K562 (cell line): ENCODE results near the gene DDAH1. TPM values are rescaled to one million over a fixed set of nuclear protein-coding genes. Genes with fewer than 3 reads are reported as not detected.

Experiments used
- ATAC-seq: fragments of 200-7000 bp; cut with Tn5 transposase; 3 replicates; pipeline ENCODE4 v1.9.1; 2020; ENCODE audit warnings: moderate library complexity
- BruUV-seq: library from RNA; stranded (reverse); fragments of 400-500 nt; replicated peaks from 2 replicates; lab custom pipeline; 2021; lab: Mats Ljungman, UMichigan
- CTCF ChIA-PET: fragments of 300-600 bp; formaldehyde crosslinking; extraction: SDS; loops from one replicate; lab custom pipeline; 2021; ENCODE audit warnings: low intra/inter-chr PET ratio; lab: Yijun Ruan, JAX
- POLR2A ChIA-PET: fragments of 300-600, 350-650 bp; sonication (Branson Sonifier 250); formaldehyde crosslinking; extraction: SDS; loops from one replicate; lab custom pipeline; 2021; ENCODE audit warnings: antibody characterized with exemption, inconsistent platforms; lab: Yijun Ruan, JAX
- DNase-seq, 4 experiments: peaks; one replicate each; pipeline versions ENCODE4 v3.0.0 to v3.0.0-alpha.2; 2011 to 2018; ENCODE audit warnings: low spot score in 3 of 4, mixed read lengths in 3 of 4; ENCODE audit errors: extremely low read depth in 1 of 4
- FAIRE-seq: peaks from 2 replicates; lab custom pipeline; 2011; peaks lifted over from hg19 to GRCh38; lab: Jason Lieb, UNC
- H2AFZ ChIP-seq: 2 replicates; pipeline ENCODE4 v1.6.0; 2011; ENCODE audit warnings: low read depth, low read length, control low read depth, inconsistent platforms
- H3K27ac ChIP-seq: fragments of 200-600 bp; 3 replicates; pipeline ENCODE4 v1.8.0; 2011; ENCODE audit warnings: low read depth, mild to moderate bottlenecking, control low read depth, inconsistent platforms, low read length, moderate library complexity, mixed read lengths; ENCODE audit errors: extremely low read depth
- H3K27me3 ChIP-seq, 2 experiments: fragments of 300-600 bp in 1 of 2; 2 replicates in 1 of 2; 3 replicates in 1 of 2; pipeline versions ENCODE4 v1.6.0 to v1.8.0; 2011; ENCODE audit warnings: inconsistent platforms in 2 of 2, low read length in 2 of 2, mild to moderate bottlenecking in 1 of 2, mixed read lengths in 1 of 2, moderate library complexity in 1 of 2; ENCODE audit not compliant: control insufficient read depth in 2 of 2, insufficient read depth in 2 of 2
- H3K36me3 ChIP-seq: fragments of 300-600 bp; 3 replicates; pipeline ENCODE4 v1.8.0; 2011; ENCODE audit warnings: mild to moderate bottlenecking, low read length, inconsistent platforms; ENCODE audit not compliant: control insufficient read depth, insufficient read depth
- H3K4me1 ChIP-seq, 2 experiments: fragments of 200-600 bp in 1 of 2; replicated peaks in 1 of 2; 2 replicates in 1 of 2; 3 replicates in 1 of 2; pipeline versions ENCODE4 v1.5.1 to v1.8.0; 2011; ENCODE audit warnings: inconsistent platforms in 2 of 2, low read length in 2 of 2, mild to moderate bottlenecking in 1 of 2, mixed read lengths in 1 of 2, moderate library complexity in 1 of 2; ENCODE audit not compliant: control insufficient read depth in 2 of 2, insufficient read depth in 2 of 2
- H3K4me2 ChIP-seq: 2 replicates; pipeline ENCODE4 v1.6.1; 2011; ENCODE audit warnings: low read length, control low read depth, inconsistent platforms, mixed read lengths; ENCODE audit not compliant: insufficient read depth
- H3K4me3 ChIP-seq: fragments of 200-600 bp; sonication (generic), shearing (Covaris generic); 2 replicates; pipeline ENCODE4 v1.5.1; 2016; ENCODE audit warnings: control low read depth, inconsistent platforms
- H3K79me2 ChIP-seq: fragments of 200-600 bp; 3 replicates; pipeline ENCODE4 v1.8.0; 2011; ENCODE audit warnings: low read length, inconsistent platforms; ENCODE audit not compliant: control insufficient read depth, insufficient read depth
- H3K9ac ChIP-seq, 2 experiments: 2 replicates each; pipeline versions ENCODE4 v1.6.0 to v1.6.1; 2011; ENCODE audit warnings: low read depth in 2 of 2, low read length in 2 of 2, control low read depth in 1 of 2, inconsistent platforms in 1 of 2, mild to moderate bottlenecking in 1 of 2, mixed read lengths in 1 of 2; ENCODE audit not compliant: insufficient read depth in 1 of 2
- H3K9me1 ChIP-seq: one replicate; pipeline ENCODE4 v1.6.0; 2011; ENCODE audit warnings: inconsistent platforms, mild to moderate bottlenecking, low read length, moderate library complexity; ENCODE audit not compliant: control insufficient read depth, insufficient read depth
- H3K9me3 ChIP-seq: replicated peaks from 2 replicates; pipeline ENCODE4 v1.5.1; 2011; ENCODE audit warnings: low read depth, low read length, inconsistent platforms; ENCODE audit not compliant: control insufficient read depth, insufficient read depth
- H4K20me1 ChIP-seq: replicated peaks from 2 replicates; pipeline ENCODE4 v1.6.1; 2011; ENCODE audit warnings: low read length, inconsistent platforms, mixed read lengths; ENCODE audit not compliant: control insufficient read depth, insufficient read depth
- SP2 ChIP-seq: IDR thresholded peaks from 2 replicates; pipeline ENCODE4 v1.6.1; 2011; ENCODE audit warnings: mild to moderate bottlenecking, low read depth, low read length, moderate library complexity; ENCODE audit not compliant: poor library complexity, severe bottlenecking; ENCODE audit errors: extremely low read depth
- TCFL5 ChIP-seq: fragments of 250-450 bp; sonication (Bioruptor Pico); conservative IDR thresholded peaks from 2 replicates; pipeline ENCODE4 v1.6.1; 2021; ENCODE audit warnings: mild to moderate bottlenecking, moderate library complexity, matching md5 sums
- ZC3H4 ChIP-seq: sonication (generic); formaldehyde crosslinking; IDR thresholded peaks from 2 replicates; pipeline ENCODE4 v1.9.0; 2021; ENCODE audit warnings: missing genetic modification reagents, borderline replicate concordance
- ZFX ChIP-seq: sonication (generic); formaldehyde crosslinking; IDR thresholded peaks from 2 replicates; pipeline ENCODE4 v1.8.0; 2022; ENCODE audit warnings: mild to moderate bottlenecking, missing genetic modification reagents, moderate library complexity
- WGBS: fragments of 100-300 bp; shearing (Covaris generic); methylation state at CpG from one replicate; pipeline ENCODE4 v1.1.6; 2016; ENCODE audit warnings: low coverage, mixed read lengths; ENCODE audit not compliant: insufficient coverage; ENCODE audit errors: missing lambda C conversion rate; 5-methylcytosine and 5-hydroxymethylcytosine counted together
- in situ Hi-C: fragments of 300-500 bp; cut with MboI; formaldehyde crosslinking; loops from 4 replicates; pipeline ENCODE4 v1.15.0; 2018; ENCODE audit warnings: inconsistent platforms, mixed read lengths
- intact Hi-C: fragments of 100-400 bp; cut with micrococcal nuclease; formaldehyde crosslinking; loops from 2 replicates; pipeline ENCODE4 v1.14.2; 2022
- polyA plus RNA-seq, 8 experiments: library from polyadenylated mRNA; depleted of rRNA in 4 of 8; stranded (reverse) in 5 of 8; unstranded in 3 of 8; fragments of >200 nt; fragmentation: Nextera tagmentation in 2 of 8; fragmentation: Illumina TruSeq in 1 of 8; extraction: Ambion mirVana in 2 of 8; extraction: Trizol in 1 of 8; gene quantifications; 2 replicates each; pipeline versions ENCODE4 v1.2.1 to v1.2.3, GENCODE V29; 2011 to 2014; ENCODE audit warnings: inconsistent platforms in 1 of 8, missing spikeins in 1 of 8
- total RNA-seq, 7 experiments: library from RNA; depleted of rRNA in 6 of 7; stranded (reverse); fragments of >200 nt in 6 of 7; fragmentation: Illumina TruSeq in 2 of 7; extraction: Trizol in 2 of 7; gene quantifications; 2 replicates each; pipeline versions ENCODE4 v1.2.1 to v1.2.3, GENCODE V29; 2011 to 2021; ENCODE audit warnings: low replicate concordance in 1 of 7
- TF ChIP-seq, protein P1 (sequence below): sonication (generic); formaldehyde crosslinking; IDR thresholded peaks from 2 replicates; pipeline ENCODE4 v1.8.0; 2023; ENCODE audit warnings: missing genetic modification reagents, mild to moderate bottlenecking, borderline replicate concordance

The DDAH1 gene
- total and polyA plus RNA-seq, 9 of the 15 experiments (the other 6 are each of a cell fraction or from before 2014, with no cell fraction given): 0.04 to 0.24 (median 0.10) TPM

DNA sequence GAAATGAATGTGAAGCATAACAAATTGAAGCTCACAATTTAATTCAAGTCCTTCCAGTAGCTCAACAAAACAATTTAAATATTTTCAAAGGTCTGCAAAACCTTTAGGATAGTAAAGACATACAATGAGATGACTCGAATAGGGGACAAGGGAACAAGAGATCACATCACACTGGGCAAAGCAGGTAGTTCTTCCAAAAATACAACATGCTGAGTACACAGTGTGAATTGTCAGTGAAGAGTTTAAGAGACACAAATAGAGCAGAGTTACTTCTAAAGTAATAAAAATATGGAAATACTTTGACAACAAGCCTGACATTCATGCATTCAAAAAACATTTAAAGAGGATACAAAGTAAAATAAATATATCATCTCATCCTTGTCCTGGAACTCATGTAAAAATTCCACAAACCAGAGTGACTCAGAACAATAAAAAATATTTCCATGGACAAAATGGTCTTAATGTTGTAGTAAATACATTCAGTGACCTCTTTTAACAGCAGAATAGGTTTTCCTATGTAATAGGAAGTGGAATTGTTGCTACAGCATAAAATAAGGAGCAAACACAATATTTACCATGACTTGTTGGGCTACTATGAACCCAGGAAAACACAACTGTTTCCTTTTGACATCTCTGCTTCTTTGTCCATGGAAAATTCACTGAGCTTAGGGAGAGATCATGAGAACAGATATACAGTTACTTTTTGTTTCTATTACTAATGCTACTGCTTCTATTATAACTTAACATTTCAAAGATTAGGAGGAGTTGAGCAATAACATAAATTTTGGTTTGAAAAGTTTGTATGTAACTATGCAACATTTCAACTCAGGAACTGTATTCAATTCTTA, 104.9 kb downstream of the DDAH1 start:
- 0% methylated on average over 1 of the region's 1 CpG for WGBS
- no TSS peak for BruUV-seq
- no peak overlapping the region for H3K9ac ChIP-seq

More for the DNA sequence above, 104.9 kb downstream of the DDAH1 start:
- TF ChIP-seq TCFL5: no peak
- TF ChIP-seq ZC3H4 (CRISPR knock-in tag): no peak
- no peak for TF ChIP-seq SP2
- TF ChIP-seq, protein P1, sequence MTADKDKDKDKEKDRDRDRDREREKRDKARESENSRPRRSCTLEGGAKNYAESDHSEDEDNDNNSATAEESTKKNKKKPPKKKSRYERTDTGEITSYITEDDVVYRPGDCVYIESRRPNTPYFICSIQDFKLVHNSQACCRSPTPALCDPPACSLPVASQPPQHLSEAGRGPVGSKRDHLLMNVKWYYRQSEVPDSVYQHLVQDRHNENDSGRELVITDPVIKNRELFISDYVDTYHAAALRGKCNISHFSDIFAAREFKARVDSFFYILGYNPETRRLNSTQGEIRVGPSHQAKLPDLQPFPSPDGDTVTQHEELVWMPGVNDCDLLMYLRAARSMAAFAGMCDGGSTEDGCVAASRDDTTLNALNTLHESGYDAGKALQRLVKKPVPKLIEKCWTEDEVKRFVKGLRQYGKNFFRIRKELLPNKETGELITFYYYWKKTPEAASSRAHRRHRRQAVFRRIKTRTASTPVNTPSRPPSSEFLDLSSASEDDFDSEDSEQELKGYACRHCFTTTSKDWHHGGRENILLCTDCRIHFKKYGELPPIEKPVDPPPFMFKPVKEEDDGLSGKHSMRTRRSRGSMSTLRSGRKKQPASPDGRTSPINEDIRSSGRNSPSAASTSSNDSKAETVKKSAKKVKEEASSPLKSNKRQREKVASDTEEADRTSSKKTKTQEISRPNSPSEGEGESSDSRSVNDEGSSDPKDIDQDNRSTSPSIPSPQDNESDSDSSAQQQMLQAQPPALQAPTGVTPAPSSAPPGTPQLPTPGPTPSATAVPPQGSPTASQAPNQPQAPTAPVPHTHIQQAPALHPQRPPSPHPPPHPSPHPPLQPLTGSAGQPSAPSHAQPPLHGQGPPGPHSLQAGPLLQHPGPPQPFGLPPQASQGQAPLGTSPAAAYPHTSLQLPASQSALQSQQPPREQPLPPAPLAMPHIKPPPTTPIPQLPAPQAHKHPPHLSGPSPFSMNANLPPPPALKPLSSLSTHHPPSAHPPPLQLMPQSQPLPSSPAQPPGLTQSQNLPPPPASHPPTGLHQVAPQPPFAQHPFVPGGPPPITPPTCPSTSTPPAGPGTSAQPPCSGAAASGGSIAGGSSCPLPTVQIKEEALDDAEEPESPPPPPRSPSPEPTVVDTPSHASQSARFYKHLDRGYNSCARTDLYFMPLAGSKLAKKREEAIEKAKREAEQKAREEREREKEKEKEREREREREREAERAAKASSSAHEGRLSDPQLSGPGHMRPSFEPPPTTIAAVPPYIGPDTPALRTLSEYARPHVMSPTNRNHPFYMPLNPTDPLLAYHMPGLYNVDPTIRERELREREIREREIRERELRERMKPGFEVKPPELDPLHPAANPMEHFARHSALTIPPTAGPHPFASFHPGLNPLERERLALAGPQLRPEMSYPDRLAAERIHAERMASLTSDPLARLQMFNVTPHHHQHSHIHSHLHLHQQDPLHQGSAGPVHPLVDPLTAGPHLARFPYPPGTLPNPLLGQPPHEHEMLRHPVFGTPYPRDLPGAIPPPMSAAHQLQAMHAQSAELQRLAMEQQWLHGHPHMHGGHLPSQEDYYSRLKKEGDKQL (CRISPR knock-in tag): no peak
- TF ChIP-seq ZFX (CRISPR knock-in tag): no peak
- TF ChIP-seq, all 486 proteins: peak for 0
- H3K27ac ChIP-seq: no peak overlapping the region
- no peaks in the 10 kb centered on the region for H3K27me3 ChIP-seq
- intact Hi-C loops: no loop called here
- H3K79me2 ChIP-seq: no peaks in the 10 kb centered on the region
- ChIA-PET POLR2A (no interaction called here), CTCF (no interaction called here)
- H3K9me3 ChIP-seq: no peaks in the 10 kb centered on the region
- no peak overlapping the region for H2AFZ ChIP-seq
- FAIRE-seq (no peak), ATAC-seq (no peak), DNase-seq (no peak)
- H3K4me1 ChIP-seq: no peaks in the 10 kb centered on the region
- H4K20me1 ChIP-seq: no peaks in the 10 kb centered on the region
- no peaks in the 10 kb centered on the region for H3K36me3 ChIP-seq
- H3K4me3 ChIP-seq: no peak overlapping the region
- H3K4me2 ChIP-seq: no peak overlapping the region
- H3K9me1 ChIP-seq: no peaks in the 10 kb centered on the region
- in situ Hi-C loops: no loop called here
